ENCODE data around the gene THOC6. TPM values are rescaled to one million over a fixed set of nuclear protein-coding genes. Genes with fewer than 3 reads are reported as not detected.

Gene THOC6
- total RNA-seq, 1 experiment from 2014 or later = 68.2 TPM

DNA sequence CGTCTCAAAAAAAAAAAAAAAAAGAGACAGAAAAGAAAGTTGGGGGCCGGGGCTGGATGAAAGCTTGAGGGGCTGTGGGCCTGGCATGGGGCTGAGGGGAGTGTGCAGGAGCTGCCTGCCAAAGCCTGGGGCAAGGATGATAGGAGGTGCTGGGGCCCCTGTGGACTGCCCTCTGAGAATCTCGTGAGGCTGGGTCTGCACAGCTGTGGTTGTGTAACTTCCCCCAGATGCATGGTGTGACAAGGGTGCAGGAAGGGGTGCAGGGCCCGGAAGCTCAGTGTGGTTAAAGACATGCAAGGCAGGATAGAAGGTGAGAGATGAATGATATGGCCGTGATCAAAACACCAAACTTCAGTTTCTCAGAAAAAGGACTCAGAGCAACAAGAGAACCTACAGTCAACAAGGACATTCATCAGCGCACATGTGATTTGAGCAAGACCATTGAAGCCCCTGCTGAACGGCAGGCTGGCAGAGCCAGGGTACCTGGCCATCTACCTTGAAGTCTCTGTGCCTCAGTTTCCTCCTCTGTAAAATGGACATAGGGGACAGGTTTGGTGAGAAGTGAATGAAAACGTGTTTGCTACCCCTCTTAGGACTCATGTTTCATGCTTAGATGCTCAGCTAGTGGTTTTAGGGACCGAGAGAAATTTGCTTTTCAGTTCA, 51.2 kb downstream of the THOC6 start:
- Histone ChIP-seq H3K4me2 (ENCODE audit: insufficient read depth, insufficient read length, low read length) (no peak overlapping the region), H3K23me2 (ENCODE audit: insufficient read length, low read depth, low read length, poor library complexity, severe bottlenecking) (no peaks in the 10 kb centered on the region), H3K4me1 (ENCODE audit: insufficient read depth, low read length) (no peaks in the 10 kb centered on the region; the same call in 1 of the 2 replicates), H3K27me3 (ENCODE audit: insufficient read depth, low read length) (no peaks in the 10 kb centered on the region), H4K20me1 (ENCODE audit: control insufficient read depth, insufficient read depth, insufficient read length) (no peaks in the 10 kb centered on the region), H2BK5ac (ENCODE audit: insufficient read length, low read length) (no peak overlapping the region), H3K27ac (ENCODE audit: insufficient read length, low read depth, low read length) (no peak overlapping the region), H4K91ac (ENCODE audit: insufficient read length, low read depth, low read length) (no peak overlapping the region), H3K79me2 (ENCODE audit: insufficient read depth, low read length) (no peaks in the 10 kb centered on the region), H2BK20ac (ENCODE audit: low read depth, low read length, poor library complexity, severe bottlenecking) (no peak overlapping the region), H3K14ac (ENCODE audit: insufficient read depth, low read length) (no peak overlapping the region), H4K8ac (replicated peaks; ENCODE audit: insufficient read length, low read depth, low read length) (no peak overlapping the region), H2BK15ac (ENCODE audit: low read depth, low read length) (no peak overlapping the region), H3K9me3 (ENCODE audit: control insufficient read depth, low read depth, low read length) (no peaks in the 10 kb centered on the region), H3T11ph (ENCODE audit: low read length) (no peak overlapping the region), H4K5ac (ENCODE audit: insufficient read length, low read depth, low read length) (no peak overlapping the region), H3K9ac (ENCODE audit: extremely low read depth, insufficient read length, low read length) (no peak overlapping the region), H2BK120ac (ENCODE audit: low read depth, low read length, poor library complexity, severe bottlenecking) (no peak overlapping the region), H2AFZ (ENCODE audit: low read length) (no peak overlapping the region), H3K23ac (ENCODE audit: insufficient read length, low read depth, low read length) (no peak overlapping the region), H2AK5ac (ENCODE audit: insufficient read length, low read length) (no peak overlapping the region), H3K56ac (ENCODE audit: insufficient read length, low read depth, low read length) (no peak overlapping the region), H3K79me1 (ENCODE audit: insufficient read depth, low read depth, low read length, poor library complexity, severe bottlenecking) (no peaks in the 10 kb centered on the region), H2BK12ac (ENCODE audit: insufficient read length, low read depth, low read length) (no peak overlapping the region), H3K4ac (ENCODE audit: low read depth, low read length) (no peak overlapping the region), H3K18ac (ENCODE audit: insufficient read length, low read depth, low read length) (no peak overlapping the region)
- peaks cover 17% of the 10 kb centered on the region for H3K27me3 Mint-ChIP-seq (ENCODE audit: low read depth)
- H3K36me3 Mint-ChIP-seq (ENCODE audit: insufficient read depth in 1 of 3, low read depth in 3 of 3) = peaks cover 0 to 11% (median 0%) of the 10 kb centered on the region in 3 experiments; a peak in 4 of 7 replicates
- no CpG with 5 or more reads among the region's 9 CpGs for WGBS (ENCODE audit: extremely low coverage, insufficient read length, low lambda C conversion rate)
- no peak overlapping the region for H3K4me3 Mint-ChIP-seq
- TF ChIP-seq, protein P1, sequence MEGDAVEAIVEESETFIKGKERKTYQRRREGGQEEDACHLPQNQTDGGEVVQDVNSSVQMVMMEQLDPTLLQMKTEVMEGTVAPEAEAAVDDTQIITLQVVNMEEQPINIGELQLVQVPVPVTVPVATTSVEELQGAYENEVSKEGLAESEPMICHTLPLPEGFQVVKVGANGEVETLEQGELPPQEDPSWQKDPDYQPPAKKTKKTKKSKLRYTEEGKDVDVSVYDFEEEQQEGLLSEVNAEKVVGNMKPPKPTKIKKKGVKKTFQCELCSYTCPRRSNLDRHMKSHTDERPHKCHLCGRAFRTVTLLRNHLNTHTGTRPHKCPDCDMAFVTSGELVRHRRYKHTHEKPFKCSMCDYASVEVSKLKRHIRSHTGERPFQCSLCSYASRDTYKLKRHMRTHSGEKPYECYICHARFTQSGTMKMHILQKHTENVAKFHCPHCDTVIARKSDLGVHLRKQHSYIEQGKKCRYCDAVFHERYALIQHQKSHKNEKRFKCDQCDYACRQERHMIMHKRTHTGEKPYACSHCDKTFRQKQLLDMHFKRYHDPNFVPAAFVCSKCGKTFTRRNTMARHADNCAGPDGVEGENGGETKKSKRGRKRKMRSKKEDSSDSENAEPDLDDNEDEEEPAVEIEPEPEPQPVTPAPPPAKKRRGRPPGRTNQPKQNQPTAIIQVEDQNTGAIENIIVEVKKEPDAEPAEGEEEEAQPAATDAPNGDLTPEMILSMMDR (conservative IDR thresholded peaks at IDR 0.05) = no peak
- peaks cover 30% of the 10 kb centered on the region in 2 experiments for H3K4me1 Mint-ChIP-seq
- H3K9me3 Mint-ChIP-seq = no peaks in the 10 kb centered on the region
- H3K27ac Mint-ChIP-seq = no peak overlapping the region; a peak in 1 of 7 replicates
- no peak for DNase-seq

All from H9 (cell line).